Activated gamma-delta T cell treated with Interleukin-2 at 50 U/mL for 16 hours (primary cell): ENCODE data around the gene TMIGD2.
A peak's percentile ranks its signal among the peaks of the same experiment; 100 is the strongest.
"Not testable (repeated sequence)": the region's sequence is repeated elsewhere in the genome, so short reads cannot be mapped to it uniquely, and the experiment has no call there.

ENCODE experiments used
- DNase-seq: peaks from one replicate; pipeline ENCODE4 v3.0.0-alpha.2; 2020

The TMIGD2 gene

DNA sequence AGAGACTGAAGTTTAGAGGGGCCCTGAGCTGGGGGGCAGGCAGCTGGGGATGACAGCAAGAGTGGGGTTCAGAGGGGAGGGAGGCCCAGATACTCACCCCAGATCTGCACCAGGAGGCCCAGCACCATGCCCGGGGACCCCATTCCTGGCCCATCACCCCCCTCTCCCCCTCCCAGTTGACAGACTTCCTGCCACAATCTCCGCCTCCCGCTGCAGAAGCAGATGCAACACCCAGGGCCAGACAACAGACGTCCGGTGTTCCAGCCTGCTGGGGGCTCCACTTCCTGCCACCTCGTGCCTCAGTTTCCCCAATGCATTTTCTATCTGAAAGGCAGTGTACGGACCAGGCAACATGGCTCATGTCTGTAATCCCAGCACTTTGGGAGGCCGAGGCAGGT lies at the start of gene TMIGD2:
TMIGD2 (minus strand) TSS at position 147 of the 398 bp plus-strand sequence; CDS start at position 143, 4 bp downstream.
- no peak for DNase-seq

DNA sequence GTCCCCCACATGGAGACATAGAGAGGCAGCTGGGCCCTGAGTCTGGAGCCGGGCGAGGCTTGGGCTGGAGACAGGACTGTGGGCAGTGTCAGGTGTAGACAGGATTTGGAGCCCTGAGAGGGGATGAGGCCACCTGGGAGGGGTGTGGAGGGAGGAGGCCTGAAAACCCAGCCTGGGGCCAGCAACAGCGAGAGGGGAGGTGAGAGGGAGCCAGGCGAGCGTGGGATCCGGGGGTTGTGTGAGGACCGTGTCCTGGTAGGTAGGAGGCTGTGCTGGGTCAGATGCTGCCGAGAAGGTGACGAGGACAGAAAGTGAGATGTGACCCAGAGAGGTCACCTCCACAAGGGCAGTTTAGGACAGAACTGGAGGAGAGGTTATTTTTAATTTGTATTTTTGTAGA lies 48.5 kb upstream of the TMIGD2 start:
- DNase-seq, result no peak

DNA sequence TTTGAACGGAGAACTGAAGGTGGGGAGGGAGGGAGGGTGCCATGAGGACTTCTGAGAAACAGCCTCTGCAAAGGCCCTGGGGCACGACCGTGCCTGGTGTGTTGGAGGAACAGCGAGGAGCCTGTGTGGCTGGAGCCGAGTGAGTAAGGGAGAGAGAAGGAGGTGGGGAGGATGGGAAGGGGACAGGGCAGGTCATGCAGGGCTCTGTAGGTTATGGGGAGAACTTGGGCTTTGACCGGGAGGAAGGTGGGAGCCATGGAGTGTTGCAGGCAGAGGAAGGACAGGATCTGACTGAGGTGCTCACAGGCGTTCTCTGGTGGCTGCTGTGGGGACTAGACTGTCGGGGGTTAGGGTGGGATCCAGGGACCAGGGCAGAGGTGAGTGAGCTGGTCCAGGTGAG lies 47.9 kb upstream of the TMIGD2 start:
- DNase-seq, result no peak

- not testable (repeated sequence) for DNase-seq
These were observed 47.0 kb upstream of the TMIGD2 start for GRCh38 chr19:4349225-4349624.

GRCh38 chr19:4347521-4347920 lies 45.3 kb upstream of the TMIGD2 start:
- no peak for DNase-seq

GRCh38 chr19:4346020-4346383 lies 43.8 kb upstream of the TMIGD2 start:
- no peak for DNase-seq

DNA sequence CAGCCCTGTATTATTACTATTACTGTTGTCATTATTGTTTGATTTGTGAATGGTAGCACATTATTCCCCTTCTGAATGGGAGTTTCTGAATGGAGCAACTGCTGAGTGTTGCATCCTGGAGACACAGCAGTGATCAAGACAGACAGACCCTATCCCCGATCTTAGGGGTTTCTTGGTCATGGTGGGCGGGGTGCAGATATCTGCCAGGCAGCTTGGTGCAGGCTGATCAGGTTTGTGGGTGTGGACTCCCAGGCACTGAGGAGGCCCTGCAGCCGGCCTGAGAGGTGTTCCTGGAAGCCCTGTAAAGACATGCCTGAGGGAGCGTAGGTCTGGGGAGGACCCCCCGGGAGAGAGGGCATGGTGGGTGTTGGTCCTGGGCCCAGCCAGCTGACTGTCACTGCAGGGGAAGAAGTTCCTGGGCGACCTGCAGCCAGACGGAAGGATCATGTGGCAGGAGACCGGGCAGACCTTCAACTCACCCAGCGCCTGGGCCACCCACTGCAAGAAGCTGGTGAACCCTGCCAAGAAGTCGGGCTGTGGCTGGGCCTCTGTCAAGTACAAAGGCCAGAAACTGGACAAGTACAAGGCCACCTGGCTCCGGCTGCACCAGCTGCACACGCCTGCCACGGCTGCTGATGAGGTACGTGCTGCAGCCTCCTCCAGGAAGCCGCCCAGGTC lies 43.3 kb upstream of the TMIGD2 start:
- no peak for DNase-seq

- DNase-seq, result peak; percentile 91
These were observed 41.5 kb upstream of the TMIGD2 start, which contains the start of gene MPND for GRCh38 chr19:4343370-4344307. MPND (plus strand) TSS chr19:4343562; CDS start chr19:4343594, 32 bp downstream.

DNA sequence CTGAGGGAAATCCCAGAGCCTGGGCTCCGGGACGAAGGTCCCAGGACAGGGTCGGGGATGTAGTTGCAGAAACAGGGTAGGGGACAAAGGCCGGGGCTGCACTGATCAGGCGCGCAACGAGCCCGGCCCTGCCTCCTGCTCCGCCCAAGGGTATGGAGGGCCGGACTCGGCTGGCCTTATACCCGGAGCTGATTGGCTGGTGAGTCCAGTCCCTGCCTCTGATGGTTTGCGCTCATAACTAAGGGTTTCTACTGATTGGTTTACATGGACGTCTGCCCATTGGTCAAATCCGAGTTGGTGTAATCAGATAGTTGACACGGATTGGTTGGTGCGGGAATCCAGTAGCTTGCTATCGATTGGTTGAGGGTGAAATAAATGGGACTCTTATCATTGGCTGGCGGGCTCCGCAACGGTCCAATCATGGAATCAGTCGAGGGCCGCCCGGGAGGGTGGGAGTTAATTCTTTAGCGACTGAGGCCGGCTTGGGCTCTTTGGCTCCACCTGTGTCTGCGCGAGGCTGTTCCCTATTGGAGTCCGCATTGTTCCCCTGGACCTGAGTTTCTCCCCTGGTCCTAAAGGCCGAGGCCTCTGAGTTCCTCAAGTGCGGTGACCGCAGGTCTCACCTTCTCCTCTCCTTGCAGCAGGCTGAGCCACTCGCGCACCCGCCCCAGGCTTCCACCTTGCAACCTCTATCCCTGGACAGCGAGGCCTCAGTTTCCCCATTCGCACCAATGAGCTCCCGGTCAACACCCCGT lies 40.6 kb upstream of the TMIGD2 start:
- DNase-seq, result peak; percentile 84

DNA sequence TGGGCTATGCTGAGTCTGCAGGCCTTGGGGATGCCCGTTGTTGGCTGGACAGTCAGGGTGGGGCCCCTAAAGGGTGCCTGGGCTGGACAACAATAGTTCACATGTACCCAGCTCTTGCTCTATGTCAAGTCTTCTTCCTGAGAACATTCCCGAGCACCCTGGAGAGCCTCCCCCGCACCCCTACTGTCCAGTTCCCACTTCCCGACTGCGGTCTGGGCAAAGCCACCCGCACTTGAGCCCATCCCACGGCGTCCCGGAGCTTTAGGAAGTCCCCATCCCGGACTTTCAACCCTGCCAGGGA lies 40.1 kb upstream of the TMIGD2 start:
- no peak for DNase-seq

DNA sequence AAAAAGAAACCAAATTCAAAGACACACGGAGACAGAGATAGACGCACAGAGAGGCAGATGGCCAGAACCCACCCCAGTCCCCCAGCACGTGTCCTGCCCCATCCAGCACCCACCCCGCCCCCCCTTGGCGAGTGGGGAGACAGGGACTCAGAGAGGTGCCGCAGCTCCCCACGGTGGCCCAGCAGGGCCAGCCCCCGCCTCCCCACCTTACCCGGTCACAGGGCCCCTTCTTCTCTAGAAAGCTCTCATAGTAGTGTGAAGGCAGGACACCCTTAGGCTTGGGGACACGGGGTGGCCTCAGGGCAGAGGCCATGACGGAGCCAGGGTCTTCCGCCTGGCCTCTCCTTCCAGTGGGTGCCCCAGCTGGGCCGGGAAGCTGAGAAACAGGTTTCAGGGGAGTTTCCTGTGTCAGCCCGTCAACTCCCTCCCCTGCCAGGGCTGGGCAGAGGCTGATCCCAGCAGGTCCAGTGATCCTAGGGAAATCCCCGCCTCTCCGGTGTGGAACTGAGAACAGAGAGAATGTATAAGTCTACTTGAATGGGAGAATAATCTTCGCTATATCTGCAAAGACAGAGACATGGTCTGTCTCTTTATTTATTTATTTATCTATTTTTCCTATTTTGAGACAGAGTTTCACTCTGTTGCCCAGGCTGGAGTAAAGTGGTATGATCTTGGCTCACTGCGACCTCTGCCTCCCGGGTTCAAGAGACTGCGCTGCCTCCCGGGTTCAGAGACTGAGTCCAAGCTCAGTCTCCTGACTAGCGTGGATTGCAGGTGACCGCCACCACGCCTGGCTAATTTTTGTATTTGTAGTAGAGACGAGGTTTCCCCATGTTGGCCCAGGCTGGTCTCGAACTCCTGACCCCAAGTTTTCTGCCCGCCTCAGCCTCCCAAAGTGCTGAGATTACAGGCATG lies 36.5 kb upstream of the TMIGD2 start, which contains the start of gene STAP2:
STAP2 (minus strand) TSS at position 387 of the 915 bp plus-strand sequence; CDS start at position 313, 74 bp downstream.
- no peak for DNase-seq

DNA sequence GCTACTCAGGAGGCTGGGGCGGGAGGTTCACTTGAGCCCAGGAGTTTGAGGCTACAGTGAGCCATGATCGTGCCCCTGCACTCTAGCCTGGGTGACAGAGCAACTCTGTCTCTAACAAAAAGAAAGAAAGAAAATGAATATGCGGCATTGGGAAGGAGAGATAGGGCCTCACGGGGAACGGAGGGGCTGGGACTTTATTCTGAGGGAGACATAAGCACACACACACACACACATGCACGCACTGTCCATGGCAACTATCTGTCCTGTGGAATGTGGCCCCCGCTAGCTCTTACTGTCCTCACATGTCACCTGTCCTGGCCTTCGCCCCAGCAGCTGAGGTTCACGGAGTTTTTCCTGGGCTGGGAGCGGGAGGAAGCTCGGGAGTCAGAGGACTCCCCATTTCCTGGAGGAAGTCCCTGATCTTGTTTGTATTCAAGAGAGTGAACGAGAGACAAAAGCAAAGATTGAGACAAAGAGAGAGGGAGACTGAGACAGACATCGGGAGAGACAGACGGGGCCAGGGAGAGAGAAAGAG lies 35.8 kb upstream of the TMIGD2 start:
- no peak for DNase-seq

DNA sequence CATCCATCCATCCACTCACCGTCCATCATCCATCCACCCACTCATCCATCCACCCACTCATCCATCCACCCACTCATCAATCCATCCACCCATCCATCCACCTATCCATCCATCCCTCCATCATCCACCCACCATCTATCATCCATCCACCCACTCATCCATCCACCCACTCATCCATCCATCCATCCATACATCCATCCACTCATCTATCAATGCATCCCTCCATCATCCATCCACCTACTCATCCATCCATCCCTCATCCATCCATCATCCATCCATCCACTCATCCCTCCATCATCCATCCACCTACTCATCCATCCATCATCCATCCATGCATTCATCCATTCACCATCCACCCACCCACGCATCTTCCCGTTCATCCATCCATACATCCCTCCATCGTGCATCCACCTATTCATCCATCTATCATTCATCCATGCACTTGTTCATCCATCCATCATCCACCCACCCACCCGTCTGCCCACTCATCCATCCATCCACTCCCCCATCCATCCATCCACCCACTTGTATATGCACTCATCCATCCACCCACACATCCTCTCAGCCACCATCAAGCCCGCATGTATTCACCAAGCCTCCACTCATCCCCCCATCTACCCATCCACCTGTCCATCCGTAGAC lies 32.9 kb upstream of the TMIGD2 start:
- no peak for DNase-seq

GRCh38 chr19:4329858-4330257 lies 27.7 kb upstream of the TMIGD2 start:
- no peak for DNase-seq

DNA sequence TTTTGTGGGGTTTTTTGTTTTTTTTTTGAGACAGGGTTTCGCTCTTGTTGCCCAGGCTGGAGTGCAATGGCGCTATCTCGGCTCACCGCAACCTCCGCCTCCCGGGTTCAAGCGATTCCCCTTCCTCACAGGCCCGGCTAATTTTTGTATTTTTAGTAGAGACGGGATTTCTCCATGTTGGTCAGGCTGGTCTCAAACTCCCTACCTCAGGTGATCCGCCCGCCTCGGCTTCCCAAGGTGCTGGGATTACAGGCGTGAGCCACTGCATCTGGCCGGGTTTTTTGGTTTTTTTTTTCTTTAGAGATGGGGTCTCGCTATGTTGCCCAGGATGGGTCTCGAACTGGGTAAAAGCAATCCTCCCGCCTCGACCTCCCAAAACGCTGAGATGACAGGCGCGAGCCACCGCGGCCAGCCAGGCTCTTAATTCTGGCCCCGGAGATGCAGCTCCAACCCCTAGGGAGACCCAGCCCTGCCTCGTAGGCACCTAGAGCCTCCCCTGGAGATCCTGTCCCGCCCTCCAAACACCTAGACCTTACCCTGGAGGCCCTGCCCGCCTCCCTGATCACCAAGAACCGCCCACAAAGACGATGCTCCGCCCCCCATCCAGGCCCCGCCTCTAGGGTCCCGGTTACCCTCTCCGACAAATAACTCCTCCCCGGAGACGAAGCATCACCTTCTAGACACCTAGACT lies 26.9 kb upstream of the TMIGD2 start:
- not testable (repeated sequence) for DNase-seq

GRCh38 chr19:4328243-4328990 lies 26.2 kb upstream of the TMIGD2 start:
- DNase-seq, result peak; percentile 94

DNA sequence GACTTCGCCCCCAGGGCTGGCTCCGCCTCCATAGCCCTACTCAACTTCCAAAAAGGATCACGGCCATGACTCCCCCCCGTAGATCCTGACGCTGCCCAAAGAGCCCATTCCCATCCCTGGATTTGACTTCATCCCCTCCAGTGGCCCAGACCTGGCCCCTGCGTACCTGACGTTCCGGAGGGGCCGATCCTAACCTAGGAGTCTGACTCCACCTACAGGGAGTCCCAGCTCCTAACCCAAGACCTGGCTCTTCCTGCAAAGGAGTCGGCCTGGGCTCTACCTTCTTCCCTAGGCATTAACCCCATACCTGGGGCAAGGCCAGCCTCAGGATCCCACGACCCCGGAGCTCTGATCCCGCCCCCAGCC lies 25.7 kb upstream of the TMIGD2 start:
- DNase-seq, result no peak

DNA sequence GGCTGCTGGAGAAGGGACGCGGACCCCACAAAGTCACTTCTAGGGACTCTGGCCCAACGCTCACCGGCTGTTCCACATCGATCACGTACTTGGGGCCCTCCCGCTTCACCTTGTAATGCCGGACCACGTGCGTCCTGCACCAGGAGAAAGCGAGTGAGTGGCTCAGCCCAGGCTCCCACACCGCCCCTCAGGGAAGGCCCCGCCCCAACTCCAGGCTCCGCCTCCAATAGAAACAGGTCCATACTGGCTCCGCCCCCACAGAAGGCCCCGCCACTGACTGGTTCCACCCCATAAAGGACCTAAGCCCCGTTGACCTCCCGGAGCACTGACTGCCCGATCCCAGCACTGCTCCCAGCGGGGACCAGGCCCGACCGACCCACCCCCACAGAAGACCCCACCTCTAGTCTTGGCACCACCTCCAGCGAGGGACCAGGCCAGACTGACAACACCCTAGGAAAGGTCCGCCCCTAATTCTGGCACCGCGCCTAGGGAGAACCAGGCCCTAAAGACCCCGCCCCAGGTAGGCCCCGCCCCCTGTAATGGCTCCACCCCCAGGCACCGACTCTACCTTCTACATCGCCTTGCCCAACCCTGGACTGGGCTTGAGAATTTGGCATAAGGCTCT lies 25.2 kb upstream of the TMIGD2 start:
- DNase-seq, result peak; percentile 50

- peak; percentile 25 for DNase-seq
These were observed 24.7 kb upstream of the TMIGD2 start for GRCh38 chr19:4326837-4327251.
